GM19099 (cell line): ENCODE measurements around the gene ADK.

Experiments
- POLR2A ChIP-seq: IDR thresholded peaks from 3 replicates; pipeline ENCODE4 v1.6.1; 2011; ENCODE audit warnings: low read depth; ENCODE audit not compliant: insufficient read length; ENCODE audit errors: extremely low read depth

ADK gene

DNA sequence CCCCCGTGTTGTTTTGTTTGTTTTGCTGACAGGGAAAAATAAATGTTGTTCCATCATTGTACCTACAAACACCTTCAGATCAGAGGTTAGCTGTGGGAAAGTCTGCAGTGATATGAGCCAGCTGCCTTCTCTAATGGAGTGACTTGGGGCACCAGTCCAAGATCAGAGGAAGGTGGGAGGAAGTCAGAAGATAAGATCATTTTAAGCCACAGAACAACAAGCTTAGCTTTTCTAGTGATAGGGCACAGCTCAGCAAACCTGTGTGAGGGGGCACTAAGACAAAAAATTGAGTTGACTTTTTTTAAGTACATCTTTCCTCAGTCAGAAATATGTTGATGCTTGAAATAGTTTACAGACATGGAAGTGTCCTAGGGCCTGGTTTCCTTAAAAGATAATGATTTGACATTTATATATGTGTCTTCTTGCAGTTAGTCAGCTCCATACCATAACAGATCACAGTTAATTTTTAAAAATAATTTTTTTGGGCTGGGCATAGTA lies 435.1 kb downstream of the ADK start:
- TF ChIP-seq POLR2A, result no peak

DNA sequence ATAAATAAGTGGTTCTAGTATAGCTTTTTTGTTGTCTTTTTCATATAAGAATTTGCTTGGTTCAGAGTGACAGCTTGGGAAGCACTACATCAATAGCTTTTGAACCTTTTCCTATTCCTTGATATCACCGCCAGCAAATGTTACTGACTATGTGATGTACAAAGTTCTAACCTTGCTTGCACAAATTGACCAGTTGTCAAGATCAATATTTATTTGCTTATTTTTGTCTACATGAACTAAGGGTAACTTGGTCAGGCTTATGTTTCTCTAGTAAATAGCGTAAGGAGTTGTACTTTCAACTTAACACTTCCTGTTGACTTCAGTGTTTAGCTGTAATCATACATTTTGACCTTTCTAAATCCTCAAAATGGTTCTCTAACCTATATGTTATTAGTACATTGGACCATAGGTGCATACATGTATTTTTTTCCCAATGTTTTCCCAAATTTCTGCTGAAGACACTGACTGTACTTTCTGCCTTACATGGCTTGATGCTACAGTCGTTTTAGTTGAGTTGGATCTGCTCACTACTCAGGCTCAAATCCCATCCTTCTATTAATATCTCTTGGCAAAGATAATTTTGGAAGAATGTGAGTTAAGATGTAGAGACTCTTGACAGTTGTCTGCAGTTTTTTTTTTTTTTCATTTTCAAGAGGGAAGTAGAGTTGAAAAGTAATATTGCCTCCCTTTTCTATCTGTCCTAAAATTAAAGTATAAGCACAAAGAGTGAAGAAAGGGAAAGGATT lies 436.3 kb downstream of the ADK start:
- TF ChIP-seq POLR2A, result no peak

DNA sequence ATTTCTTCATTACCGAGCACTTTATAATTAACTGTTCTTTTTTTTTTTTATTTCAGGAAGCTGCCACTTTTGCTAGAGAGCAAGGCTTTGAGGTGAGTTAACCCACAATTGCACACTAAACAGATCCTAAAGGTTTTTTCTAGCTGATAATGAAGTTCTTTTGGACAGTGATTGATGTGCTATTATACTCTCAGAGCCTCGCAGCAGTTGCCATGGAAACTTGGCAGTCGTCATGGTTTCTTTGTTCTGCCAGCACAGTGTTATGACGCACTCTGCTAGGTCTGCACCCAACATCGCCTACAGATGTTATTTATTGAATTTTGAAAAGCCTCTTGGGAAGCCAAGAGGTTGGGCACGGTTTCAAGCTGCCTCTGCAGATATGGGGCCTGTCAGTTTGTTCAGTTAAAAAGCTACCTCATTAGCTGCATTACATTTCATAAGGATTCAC lies 438.2 kb downstream of the ADK start:
- no peak for TF ChIP-seq POLR2A

- no peak for TF ChIP-seq POLR2A
Observed at GRCh38 chr10:74589851-74590250, 438.8 kb downstream of the ADK start.

- no peak for TF ChIP-seq POLR2A
Observed at GRCh38 chr10:74593470-74593869, 442.4 kb downstream of the ADK start.

DNA sequence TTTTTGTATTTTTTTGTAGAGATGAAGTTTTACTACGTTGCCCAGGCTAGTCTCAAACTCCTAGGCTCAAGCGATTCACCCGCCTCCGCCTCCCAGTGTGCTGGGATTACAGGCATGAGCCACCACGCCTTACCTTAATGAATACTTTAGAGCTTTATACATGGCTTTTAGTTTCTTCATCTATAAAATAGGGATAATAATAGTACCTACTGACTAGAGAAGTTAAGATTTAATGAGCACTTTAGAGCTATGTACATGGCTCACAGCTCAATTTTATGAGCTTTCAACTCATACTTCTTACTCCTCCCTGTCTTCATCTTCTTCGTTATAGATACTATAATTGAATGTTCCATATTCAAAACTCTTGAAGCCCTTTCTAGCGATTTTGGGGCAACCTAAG lies 445.7 kb downstream of the ADK start:
- TF ChIP-seq POLR2A, result no peak

- TF ChIP-seq POLR2A, result no peak
Observed at GRCh38 chr10:74598891-74599566, 448.0 kb downstream of the ADK start.

GRCh38 chr10:74599672-74600071 lies 448.7 kb downstream of the ADK start:
- TF ChIP-seq POLR2A, result no peak

- no peak for TF ChIP-seq POLR2A
Observed at GRCh38 chr10:74600170-74600569, 449.1 kb downstream of the ADK start.

GRCh38 chr10:74602576-74602975 lies 451.6 kb downstream of the ADK start:
- no peak for TF ChIP-seq POLR2A

GRCh38 chr10:74610299-74610698 lies 459.3 kb downstream of the ADK start:
- no peak for TF ChIP-seq POLR2A

- no peak for TF ChIP-seq POLR2A
Observed at GRCh38 chr10:74612195-74612594, 461.2 kb downstream of the ADK start.

DNA sequence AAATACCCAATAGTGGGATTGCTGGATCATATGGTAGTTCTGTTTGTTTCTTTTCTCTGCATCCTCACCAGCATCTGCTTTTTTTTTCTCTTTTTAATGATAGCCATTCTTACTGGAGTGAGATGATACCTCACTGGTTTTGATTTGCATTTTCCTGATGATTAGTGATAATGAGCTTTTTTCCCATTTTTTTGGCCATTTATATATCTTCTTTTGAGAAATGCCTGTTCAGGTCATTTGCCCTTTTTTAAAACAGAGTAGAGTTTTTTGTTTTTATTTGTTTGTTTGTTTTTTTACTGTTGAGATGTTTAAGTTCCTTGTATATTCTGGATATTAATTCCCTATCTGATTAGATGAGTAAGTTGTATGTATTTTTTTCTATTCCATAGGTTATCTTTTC lies 469.6 kb downstream of the ADK start:
- no peak for TF ChIP-seq POLR2A

GRCh38 chr10:74623786-74624185 lies 472.8 kb downstream of the ADK start:
- no peak for TF ChIP-seq POLR2A

- no peak for TF ChIP-seq POLR2A
Observed at GRCh38 chr10:74624501-74624900, 473.5 kb downstream of the ADK start.

DNA sequence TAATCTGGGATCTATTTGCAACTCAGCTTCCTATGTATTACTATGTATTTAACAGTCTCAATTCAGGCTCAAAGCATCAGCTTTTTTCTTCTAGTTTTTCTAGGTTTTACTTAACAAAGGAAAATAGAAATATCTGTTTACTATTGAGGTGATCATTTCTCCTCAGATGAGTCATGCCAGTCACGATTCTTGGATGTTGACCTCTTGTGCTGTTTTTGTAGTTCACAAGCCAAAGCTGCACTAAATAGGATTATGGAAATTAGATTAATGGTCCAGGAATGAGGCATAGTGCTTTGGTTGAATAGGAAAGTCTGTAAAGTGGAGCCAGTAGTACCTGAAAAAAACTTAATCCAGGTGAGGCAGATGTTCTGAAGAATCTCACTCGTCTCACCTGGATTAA lies 477.1 kb downstream of the ADK start:
- TF ChIP-seq POLR2A, result no peak
